HPDE6-E6E7 (cell line): ENCODE results near the gene ARPP21.

ENCODE experiments used
- DNase-seq: peaks from one replicate; pipeline ENCODE4 v3.0.0; 2011; ENCODE audit warnings: missing footprints; ENCODE audit errors: extremely low spot score

The ARPP21 gene

DNA sequence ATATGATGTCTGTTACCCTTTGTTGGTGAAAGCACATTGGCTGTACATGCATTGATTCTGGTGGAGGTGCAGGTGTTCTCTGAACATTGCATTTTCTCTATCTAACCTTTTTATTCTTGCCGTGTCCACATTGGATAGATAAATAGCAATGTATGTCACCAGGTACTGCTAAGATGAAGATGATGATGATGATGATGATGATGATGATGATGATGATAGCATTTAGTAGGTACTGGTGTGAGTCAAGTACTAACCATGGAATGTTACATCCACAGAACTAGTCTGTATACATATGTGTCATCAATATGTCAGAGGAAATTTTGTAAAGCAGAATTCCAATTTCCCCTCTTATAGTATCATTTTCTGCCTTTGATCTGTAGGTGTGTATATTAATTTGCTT, 36.3 kb downstream of the ARPP21 start:
- no peak for DNase-seq

DNA sequence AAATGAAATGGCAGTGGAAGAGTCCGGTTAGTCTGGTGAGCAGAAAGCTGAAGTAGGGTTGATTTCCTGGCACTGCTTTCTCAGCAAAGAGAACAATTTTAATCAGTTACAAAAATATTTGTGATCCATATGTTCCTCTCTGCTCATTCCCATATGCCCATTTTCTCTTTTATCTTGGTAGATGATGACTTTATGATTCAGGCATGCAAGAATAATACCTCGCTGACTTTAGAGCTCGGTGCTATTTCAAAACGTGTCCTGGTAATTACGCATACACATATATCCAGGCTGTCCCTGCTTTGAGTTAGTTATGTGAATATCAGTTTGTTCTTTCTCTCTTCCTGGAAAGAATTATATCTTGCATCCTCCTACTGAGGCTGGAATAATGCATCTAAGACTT, 38.5 kb downstream of the ARPP21 start:
- no peak for DNase-seq

DNA sequence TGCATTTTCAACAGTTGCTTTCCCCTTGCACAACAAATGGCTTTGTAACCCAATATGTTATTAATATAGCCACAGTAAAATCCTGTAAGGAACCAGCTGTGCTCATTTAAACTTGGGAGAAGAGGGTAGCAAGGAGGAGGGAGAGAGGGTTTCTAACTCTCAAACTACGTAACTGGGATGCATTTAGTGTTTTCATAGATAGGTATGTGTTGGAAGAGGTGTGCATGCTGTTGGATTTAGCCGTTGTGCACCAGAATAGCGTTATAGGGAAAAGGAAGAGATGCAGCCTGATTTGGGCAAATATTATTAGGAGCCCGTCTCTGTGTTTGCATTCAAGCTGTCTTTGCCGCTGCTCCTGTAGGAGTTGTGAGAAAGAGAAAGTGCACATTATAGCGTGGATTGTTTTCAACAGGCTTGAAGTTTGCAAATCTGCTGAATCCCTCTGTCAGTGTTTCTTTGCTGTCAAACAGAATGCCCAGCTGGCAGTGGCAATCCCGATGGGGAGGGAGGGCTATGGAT, 39.4 kb downstream of the ARPP21 start:
- DNase-seq = no peak

DNA sequence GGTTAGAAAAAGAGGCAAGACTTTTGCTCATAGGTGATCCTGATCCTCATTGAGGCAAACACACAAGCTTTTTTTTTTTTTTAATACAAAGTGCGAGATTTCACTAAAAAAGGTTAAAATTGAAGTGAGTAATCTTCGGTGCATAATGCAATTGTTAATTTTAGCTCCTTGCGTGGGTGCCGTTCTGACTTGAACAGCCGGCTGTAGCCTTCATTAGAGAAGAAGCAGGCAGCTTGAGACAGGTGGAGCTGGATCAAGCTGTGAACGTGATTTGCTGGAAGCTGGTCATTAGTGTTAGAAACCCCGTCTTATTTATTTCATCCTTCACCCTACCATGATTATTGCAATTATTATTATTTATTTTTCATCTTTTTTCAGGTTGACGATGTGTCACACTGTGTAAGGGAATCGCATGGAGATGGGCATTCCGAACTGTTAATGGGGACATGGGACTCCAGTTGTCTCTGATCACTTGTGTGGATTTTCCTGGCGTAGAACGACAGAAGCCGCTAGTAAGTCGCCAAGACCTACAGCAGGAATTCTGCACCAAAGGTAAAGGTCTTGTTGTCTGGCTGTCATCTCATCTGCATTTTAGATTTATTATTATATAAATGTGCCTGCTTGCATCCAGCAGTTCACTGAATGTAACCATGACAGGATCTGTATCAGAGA, 40.2 kb downstream of the ARPP21 start:
- DNase-seq = no peak

DNA sequence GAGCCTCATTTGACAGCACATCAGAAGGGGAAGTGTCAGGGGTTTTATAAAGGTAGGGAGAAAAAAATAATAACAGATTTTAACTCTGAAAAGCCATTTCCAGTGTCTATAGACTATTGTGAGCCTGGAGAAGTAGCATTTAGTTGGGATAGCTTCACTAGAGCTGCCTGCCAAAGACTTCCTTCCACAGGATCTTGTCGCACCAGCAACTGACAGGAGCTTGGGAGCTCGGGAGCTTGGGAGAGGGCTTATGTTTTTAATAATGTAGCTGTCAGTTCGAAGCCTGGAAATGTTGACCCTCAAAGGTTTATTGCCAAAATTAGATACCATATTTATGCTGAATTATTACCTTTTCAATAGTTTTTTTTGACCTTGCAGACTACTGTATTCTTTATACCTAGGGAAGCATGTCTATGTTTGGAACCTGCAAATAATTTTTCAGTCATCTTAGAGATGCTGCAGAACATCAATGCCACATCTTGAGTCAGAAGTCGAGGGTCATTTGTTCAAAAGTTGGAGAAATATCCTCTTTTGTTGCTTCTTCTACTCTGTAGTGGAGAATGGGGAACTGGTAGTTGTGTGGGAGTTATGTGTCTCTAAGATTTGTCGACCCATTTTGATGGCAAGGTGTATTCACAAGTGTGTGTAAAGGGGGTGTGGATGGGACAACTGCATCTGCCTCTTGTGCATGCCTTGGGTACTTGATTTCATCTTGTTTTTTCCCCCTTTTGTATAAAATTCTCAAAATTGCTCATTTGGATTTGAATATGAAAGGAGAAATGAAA, 41.7 kb downstream of the ARPP21 start:
- no peak for DNase-seq

DNA sequence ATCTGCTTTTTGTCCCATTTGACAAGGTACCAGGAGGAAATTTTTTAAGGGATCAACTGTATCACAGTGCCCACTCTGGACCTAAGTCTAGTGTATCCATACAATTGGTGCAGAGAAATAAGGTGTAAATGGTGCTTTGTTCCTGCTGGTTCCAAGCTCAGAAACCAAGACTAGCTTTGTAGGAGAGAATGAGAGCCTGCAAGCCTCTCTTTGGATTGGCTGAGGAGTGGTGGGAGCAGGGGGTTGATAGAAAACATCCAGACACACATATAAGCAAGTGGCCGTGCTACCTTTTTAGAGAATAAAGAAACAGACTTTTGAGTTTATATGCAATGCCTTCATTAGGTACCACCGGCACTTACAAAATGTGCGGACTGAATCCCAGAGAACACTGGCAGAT, 45.8 kb downstream of the ARPP21 start:
- DNase-seq = no peak

DNA sequence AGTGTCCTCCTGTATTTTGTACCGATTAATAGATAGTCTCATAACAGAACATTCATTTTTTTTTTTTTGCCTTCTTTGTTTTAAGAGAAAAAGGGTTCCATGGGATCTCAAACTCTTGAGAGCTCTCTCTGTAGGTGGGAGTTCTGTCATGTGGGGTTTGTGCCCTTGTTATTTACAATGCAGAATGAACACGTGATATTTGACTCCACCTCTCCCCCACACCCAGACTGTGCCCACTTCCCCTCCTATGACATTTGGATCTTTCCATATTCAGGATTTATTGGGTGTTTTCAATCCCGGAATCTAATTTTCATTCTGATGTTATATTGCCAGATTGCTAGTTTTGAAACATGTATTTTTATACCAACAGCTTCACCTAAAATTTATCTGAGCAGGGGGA, 49.5 kb downstream of the ARPP21 start:
- DNase-seq = no peak

DNA sequence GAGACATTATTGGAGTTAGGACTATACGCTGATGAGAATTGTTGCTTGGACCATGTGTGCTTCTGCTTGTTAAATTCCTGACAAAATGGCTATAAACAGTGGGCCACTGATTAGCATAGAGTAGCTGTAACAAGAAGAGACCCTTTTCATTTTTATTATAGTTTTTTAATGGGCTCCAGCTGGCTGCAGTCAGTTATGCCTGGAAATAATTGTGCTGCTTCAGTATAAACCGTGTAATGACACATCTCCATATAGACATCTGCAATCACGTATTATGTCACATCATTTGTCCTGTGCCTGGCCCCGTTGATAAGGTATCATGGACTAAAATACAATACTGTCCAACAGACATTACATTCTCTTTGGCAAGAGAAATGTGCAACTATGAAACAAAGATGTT, 50.9 kb downstream of the ARPP21 start:
- no peak for DNase-seq

DNA sequence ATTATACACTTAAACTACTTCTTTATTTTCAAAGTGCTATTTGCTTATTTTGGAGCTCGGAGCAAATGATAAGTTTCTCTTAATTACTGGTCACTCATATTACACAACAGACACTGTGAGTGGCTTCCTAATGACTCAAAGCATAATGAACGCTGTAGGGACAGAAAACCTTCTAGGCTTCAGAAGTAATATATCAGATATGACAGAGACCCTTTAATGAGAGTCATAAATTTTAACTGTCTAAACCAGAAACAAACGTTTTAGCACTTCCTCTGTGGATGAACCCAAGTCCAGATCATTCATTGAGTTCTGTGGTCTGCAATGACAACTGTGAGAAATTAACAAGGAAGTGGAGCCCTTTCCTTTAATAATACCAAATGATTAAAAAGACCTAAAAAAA, 66.6 kb downstream of the ARPP21 start:
- no peak for DNase-seq

DNA sequence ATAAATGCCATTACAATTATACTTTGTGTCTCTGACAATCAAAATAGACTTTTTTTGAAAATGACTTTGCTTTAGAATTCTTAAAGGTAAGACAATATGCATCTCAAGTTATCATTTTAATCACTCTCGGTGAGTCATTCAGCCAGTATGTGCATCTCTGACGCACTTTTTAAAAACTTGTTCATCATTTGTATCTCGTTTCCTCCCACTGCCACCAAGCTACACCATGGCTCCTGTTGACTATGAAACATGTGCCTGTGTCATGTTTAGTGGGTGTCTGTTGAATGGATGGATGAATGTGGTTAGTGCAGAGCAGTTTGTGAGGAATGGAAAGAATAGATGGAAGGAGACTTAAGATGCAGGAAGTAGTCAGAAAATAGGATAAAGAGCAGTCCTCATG, 68.6 kb downstream of the ARPP21 start:
- DNase-seq = no peak

DNA sequence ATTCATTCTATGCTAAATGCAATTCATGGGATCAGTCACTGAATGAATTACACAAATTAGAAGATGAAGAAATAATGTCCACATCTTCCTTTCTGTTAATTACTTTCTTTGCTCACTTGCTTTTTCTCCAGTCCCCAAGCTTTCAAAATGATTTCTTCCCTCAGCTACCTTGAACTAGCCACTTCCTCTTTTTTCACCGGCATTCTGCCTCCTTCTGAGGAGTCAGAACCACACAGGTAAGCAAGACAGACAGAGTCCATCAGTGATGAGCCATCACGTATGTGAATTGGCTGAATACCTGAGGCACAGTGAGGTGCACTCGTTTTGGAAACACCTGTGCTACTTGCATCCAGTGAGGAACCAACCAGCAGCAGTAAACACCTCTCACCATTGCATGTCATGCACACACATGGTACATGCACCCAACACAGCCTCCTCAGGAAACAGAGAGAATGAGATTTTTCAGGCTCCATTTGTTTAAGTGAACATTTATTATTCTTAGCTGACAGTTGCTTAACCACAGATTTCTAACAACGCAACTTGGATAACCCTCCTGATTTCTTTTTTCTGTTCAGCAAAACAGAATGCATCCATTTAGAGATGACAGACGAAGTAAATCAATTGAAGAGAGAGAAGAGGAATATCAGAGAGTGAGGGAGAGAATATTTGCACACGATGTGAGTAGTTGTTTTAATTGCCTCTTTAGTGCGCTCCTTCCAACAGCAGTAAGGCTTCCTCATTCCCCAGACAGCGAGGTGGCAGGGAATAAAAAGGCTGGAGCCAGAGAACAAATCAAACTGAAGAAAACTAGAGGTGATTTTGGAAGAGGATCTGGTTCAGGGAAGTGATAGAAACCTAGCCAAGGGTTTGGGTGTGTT, 69.3 kb downstream of the ARPP21 start:
- no peak for DNase-seq

DNA sequence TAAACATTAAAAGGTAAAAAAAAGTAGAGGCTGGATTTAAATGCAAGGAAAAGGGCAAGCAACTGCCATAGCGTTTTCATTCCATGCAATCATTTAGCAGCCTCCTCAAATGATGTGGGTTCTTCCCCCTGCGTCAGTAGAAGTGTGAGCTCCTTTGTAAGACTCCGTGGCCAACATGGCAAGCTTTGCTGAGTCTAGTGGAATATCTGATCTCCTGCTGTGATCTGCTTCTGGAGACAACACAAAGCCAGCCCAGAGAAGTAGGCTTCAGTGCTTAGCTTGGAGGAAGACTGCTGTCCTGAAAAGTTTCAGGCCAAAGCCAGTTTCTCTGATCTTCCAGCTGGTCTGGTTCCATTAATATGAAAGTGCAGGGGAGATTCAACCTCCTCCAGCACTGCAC, 70.4 kb downstream of the ARPP21 start:
- no peak for DNase-seq

DNA sequence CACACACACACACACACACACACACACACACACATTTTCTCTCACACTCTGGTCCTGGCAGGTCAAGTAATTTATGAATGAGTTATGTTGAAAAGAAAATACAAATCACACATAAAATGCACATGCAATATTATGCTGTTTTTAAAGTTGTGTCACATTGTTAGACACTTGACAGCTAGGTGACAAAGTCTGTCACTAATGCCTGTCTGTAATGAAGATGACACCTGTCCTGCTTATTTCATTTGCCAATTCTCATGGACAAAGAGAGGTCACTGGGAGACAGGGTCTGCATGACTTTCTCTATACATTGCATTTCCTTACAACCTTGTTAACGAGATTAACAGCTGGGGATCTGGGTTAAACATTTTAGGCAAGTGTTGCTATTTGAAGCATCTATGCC, 71.2 kb downstream of the ARPP21 start:
- no peak for DNase-seq

DNA sequence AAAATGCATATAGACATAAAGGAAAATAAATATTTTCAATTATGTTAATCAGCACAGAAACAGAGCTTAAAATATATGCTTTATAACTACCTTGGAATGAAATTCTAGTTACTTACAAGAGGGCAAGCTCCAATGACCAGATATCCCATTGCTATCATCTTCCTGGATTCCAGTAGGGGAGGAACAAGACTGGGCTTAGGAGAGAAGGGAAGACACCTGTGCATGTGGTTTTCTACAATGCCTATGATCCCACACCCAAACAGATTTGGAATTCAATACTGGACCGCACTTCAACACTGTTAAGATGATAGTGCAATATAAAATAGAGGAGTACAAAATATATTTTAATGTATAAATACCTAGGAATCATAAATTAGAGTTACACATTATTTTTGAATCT, 79.6 kb downstream of the ARPP21 start:
- DNase-seq = no peak

DNA sequence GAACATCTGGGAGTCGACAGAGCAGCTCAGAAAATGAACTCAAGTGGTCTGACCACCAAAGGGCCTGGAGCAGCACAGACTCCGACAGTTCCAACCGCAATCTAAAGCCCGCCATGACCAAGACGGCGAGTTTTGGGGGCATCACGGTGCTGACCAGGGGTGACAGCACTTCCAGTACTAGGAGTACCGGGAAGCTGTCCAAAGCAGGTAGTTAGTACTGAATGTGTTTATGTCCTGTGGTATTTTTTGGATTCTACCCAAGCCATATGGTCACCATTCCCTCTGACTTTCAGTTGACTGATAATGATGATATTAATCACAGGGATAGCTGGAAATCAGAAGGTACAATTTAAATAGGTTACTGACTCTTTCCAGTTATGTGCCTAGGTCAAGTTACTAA, 82.3 kb downstream of the ARPP21 start:
- no peak for DNase-seq

DNA sequence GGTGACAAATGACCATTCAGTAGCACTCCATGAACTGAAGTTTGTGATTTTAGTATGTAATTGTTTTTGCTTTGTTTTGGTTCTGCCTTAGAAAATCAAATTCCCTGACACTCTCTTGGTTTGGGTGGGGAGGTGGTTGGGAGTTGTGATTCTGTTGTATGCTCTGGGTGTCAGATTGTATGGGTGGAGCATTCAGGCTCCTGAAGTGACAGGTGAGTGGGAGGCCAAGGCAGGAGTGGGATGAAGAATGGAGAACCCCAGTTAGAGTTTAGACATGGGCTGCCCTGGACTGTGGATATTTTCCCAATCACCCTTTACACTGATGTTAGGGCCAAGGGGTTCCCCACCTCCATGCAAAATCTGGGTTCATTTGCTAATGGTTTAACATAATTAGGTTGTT, 83.6 kb downstream of the ARPP21 start:
- DNase-seq = no peak

DNA sequence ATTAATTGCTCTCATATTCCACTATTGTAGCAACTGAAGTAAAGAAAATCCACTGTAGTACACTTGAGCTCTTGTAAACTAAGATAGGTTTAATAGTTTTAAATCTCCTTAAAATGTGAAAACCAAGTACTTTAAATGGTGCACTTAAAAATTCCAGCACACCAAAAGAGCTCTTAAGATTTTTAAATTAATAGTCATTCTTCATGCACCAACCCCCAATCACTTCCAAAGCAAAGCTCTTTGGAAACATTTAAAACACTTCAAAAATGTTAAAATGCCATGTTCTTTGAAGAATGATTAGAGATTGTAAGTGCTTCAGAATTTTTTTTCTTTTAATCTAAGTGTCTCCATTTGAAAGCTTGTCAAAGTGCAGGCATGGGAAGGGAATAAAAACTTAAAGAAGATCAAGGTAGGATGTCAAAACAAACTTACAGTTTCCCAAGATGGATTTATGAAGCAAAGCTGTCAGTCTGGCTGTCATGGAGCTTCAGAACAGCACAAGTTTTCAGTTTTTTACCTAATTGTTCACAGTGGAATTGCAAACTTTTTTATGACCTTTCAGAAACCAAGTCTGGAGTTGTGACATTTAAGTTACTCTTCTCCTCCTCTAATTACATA, 84.3 kb downstream of the ARPP21 start:
- no peak for DNase-seq

DNA sequence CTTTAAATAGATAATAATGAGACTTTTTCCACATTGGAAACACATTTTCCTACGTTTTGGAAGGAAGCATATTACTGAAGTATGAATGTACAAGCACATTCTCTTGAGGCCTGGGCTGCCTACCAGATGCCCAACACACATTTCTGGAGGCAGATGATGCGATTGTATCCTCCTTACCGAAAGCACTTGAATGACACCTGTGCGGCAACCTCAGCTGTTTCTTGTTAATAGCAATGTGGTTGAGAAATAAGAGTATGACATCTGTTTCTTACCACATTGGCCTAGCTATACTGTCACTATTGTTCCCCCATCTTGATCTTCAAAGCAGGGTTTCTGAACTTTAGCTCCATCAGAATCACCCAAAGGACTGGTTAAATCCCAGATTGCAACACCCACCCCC, 84.8 kb downstream of the ARPP21 start:
- DNase-seq = no peak

DNA sequence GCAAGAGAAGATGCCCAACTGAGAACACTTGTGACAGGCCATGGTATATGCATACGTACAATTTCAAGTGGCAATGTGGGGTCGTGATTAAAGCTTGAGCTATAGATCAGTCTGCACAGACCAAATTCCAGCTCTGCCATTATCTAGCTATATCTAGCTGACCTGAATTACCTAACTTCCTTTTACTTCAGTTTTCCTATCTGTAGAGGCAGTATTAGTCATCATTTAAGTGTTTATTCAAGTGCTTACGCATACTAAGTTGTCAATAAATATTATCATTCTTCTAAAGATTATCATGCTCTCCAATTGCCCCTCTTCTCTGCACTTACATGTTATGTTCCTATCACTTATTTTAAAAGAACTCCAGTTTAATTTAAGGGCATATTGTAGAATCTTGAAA, 87.9 kb downstream of the ARPP21 start:
- DNase-seq = no peak

DNA sequence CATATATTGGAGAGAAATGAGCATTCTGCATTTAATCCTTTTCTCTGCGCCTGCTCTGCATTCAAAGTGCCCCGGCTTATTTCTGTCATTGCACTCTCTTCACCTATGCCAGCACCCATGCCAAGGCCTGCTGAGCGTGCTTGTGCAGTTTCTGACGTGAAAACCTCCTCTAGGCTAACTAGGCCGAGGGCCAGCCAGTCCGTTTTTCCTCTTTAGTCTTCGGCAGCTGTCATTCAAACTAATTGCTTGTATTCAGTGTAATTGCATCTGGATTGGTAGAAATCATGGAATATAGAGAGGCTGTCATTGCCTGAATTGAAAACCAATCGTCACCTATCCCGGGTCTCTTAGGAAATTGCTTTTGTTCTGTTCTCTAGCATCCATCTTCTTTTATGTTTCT, 94.0 kb downstream of the ARPP21 start:
- no peak for DNase-seq

DNA sequence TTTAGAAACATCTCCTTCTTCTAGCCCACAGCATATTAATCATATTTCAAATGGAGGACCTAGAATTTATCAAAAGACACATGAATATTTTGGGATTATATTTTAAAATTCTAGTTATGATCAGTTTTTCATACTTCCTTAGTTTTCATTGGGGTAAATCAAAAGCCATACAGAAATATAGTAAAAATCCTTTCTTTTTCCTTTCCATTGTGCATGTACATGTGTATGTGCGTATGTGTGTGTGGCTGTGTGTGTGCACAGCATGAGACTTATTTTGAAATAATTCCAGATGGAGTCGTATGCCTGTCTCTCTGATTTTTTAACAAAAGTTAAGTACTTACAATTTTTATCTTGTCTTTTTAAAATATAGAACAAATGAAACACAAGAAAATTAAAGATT, 94.5 kb downstream of the ARPP21 start:
- no peak for DNase-seq

DNA sequence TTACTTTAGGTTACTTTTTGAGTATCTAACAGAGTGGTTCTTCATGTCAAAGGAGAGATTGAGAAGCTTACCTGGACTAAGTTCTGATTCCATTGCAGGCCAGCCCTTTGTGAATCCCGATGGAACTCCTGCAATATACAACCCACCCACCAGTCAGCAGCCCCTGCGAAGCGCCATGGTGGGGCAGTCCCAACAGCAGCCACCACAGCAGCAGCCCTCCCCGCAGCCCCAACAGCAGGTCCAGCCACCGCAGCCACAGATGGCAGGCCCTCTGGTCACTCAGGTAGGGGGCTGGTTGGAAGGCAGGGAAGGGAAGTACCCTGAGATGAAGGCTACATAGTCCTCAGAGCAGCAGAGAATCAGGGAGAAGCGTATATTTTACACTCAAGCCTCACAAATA, 97.8 kb downstream of the ARPP21 start:
- DNase-seq = no peak
